B cell (primary cell): ENCODE data around the gene ITGB4.

Source experiments
- EZH2 ChIP-seq: IDR thresholded peaks from 2 replicates; pipeline ENCODE4 v1.6.1; 2012; ENCODE audit warnings: borderline replicate concordance, low read depth, mild to moderate bottlenecking, moderate library complexity, low read length; ENCODE audit not compliant: insufficient read depth, poor library complexity, severe bottlenecking
- TF ChIP-seq, protein P1 (sequence below): fragments of 200-600 bp; IDR thresholded peaks from one replicate; pipeline ENCODE4 v1.8.0; 2022; ENCODE audit warnings: antibody characterized with exemption, mild to moderate bottlenecking

DNA sequence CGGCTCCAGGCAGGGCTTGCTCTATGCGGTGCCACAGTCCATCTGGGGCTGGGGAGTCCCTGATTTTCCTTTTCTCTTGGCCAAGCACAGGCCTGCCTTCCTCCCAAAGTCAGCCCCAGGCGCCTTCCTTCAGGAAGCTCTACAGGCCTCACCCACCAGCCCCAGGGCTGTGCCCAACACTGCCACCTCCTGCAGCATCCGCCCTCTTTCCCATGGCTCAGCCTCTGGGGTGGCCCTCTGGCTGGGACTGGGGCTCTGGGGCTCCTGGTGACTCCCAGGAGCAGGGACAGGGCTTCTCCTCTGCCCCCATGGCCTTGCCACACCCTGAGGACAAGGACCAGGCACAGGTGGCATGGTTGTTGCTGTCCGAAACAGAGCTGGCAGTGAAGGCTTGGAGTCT, 817 bp downstream of the ITGB4 start:
- TF ChIP-seq, protein P1, sequence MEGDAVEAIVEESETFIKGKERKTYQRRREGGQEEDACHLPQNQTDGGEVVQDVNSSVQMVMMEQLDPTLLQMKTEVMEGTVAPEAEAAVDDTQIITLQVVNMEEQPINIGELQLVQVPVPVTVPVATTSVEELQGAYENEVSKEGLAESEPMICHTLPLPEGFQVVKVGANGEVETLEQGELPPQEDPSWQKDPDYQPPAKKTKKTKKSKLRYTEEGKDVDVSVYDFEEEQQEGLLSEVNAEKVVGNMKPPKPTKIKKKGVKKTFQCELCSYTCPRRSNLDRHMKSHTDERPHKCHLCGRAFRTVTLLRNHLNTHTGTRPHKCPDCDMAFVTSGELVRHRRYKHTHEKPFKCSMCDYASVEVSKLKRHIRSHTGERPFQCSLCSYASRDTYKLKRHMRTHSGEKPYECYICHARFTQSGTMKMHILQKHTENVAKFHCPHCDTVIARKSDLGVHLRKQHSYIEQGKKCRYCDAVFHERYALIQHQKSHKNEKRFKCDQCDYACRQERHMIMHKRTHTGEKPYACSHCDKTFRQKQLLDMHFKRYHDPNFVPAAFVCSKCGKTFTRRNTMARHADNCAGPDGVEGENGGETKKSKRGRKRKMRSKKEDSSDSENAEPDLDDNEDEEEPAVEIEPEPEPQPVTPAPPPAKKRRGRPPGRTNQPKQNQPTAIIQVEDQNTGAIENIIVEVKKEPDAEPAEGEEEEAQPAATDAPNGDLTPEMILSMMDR = no peak
- TF ChIP-seq EZH2 = no peak
